A549 (cell line): Measurements from ENCODE around the gene CCDC187.

Experiments used
- BHLHE40 ChIP-seq: IDR thresholded peaks from 2 replicates; pipeline ENCODE4 v1.6.1; 2012; ENCODE audit warnings: low read depth, low read length, inconsistent platforms
- CEBPB ChIP-seq, 2 experiments: fragments of >200 bp in 1 of 2; sonication (Bioruptor Twin) in 1 of 2; formaldehyde crosslinking in 1 of 2; IDR thresholded peaks; 2 replicates each; pipeline ENCODE4 v1.6.1; 2012 to 2016
- CTCF ChIP-seq: fragments of >200 bp; sonication (Bioruptor Twin); formaldehyde crosslinking; IDR thresholded peaks from 3 replicates; pipeline ENCODE4 v1.5.1; 2016
- EP300 ChIP-seq, 2 experiments: fragments of >200 bp; sonication (Bioruptor Twin); formaldehyde crosslinking; IDR thresholded peaks; 2 replicates in 1 of 2; 3 replicates in 1 of 2; pipeline ENCODE4 v1.6.1; 2016 to 2017
- KDM1A ChIP-seq: fragments of 200-600 bp; sonication (generic); IDR thresholded peaks from 2 replicates; pipeline ENCODE4 v1.6.1; 2016; ENCODE audit warnings: low read depth, mild to moderate bottlenecking
- MAFK ChIP-seq: fragments of 450-650 bp; IDR thresholded peaks from 2 replicates; pipeline ENCODE4 v1.6.1; 2014; ENCODE audit not compliant: partially characterized antibody
- NFE2L2 ChIP-seq: fragments of 150-350 bp; conservative IDR thresholded peaks from 2 replicates; pipeline ENCODE4 v1.6.1; 2014; ENCODE audit warnings: low read length
- PBX3 ChIP-seq: IDR thresholded peaks from 2 replicates; pipeline ENCODE4 v1.6.1; 2012
- POLR2A ChIP-seq: IDR thresholded peaks from 2 replicates; pipeline ENCODE4 v1.6.1; 2012; ENCODE audit warnings: mild to moderate bottlenecking, low read length
- SMC3 ChIP-seq: fragments of >200 bp; sonication (Bioruptor Twin); formaldehyde crosslinking; IDR thresholded peaks from 3 replicates; pipeline ENCODE4 v1.6.1; 2018; ENCODE audit warnings: inconsistent platforms
- ZFP36 ChIP-seq: fragments of 450-650 bp; IDR thresholded peaks from 2 replicates; pipeline ENCODE4 v1.6.1; 2014; ENCODE audit warnings: borderline replicate concordance; ENCODE audit not compliant: partially characterized antibody

- no peak for TF ChIP-seq KDM1A
- no peak for TF ChIP-seq POLR2A
- TF ChIP-seq BHLHE40, result no peak
- no peak for TF ChIP-seq CTCF
- TF ChIP-seq ZFP36, result no peak
- TF ChIP-seq SMC3, result no peak
- TF ChIP-seq EP300 (IDR thresholded peaks at IDR 0.05), result no peak
- TF ChIP-seq MAFK, result no peak
- no peak for TF ChIP-seq PBX3
- no peak for TF ChIP-seq CEBPB (IDR thresholded peaks at IDR 0.05)
- no peak for TF ChIP-seq NFE2L2
These were observed 41.2 kb downstream of the CCDC187 start for GRCh38 chr9:136262671-136263178.
